ENCODE measurements around the gene SEPTIN7. TPM values are rescaled to one million over a fixed set of nuclear protein-coding genes. Genes with fewer than 3 reads are reported as not detected.

Gene SEPTIN7
- total RNA-seq, 2 experiments from 2014 or later: 175 to 270 TPM

- CTCF ChIA-PET (ENCODE audit: unreplicated experiment): no interaction called here
These were observed 49.1 kb downstream of the SEPTIN7 start for GRCh38 chr7:35849954-35850353.

More at GRCh38 chr7:35849954-35850353, 49.1 kb downstream of the SEPTIN7 start:
- Histone ChIP-seq H3K9me3 (ENCODE audit: low read length) (0 out of 2 replicates have a peak, but pooled peaks cover under 1% of the 10 kb centered on the region), H3K36me3 (ENCODE audit: insufficient read depth, low read length) (peaks cover 92% of the 10 kb centered on the region), H3K4me2 (ENCODE audit: low read length) (no peak overlapping the region), H4K20me1 (ENCODE audit: insufficient read depth, low read length) (peaks cover 5% of the 10 kb centered on the region; the same call in 1 of the 2 replicates), H3K79me2 (ENCODE audit: insufficient read depth, low read depth, low read length) (peaks cover 87% of the 10 kb centered on the region), H3K4me3 (ENCODE audit: low read depth, low read length, poor library complexity, severe bottlenecking) (no peak overlapping the region), H2AFZ (ENCODE audit: low read length) (no peak overlapping the region), H3K9me2 (ENCODE audit: insufficient read depth, low read length) (no peaks in the 10 kb centered on the region), H3K4me1 (ENCODE audit: insufficient read depth, low read length, poor library complexity, severe bottlenecking) (no peaks in the 10 kb centered on the region), H3K27ac (ENCODE audit: low read depth, low read length, poor library complexity, severe bottlenecking) (no peak overlapping the region)
- intact Hi-C loops (cut with micrococcal nuclease; ENCODE audit: unreplicated experiment): no loop called here
- POLR2A ChIA-PET: no interaction called here
- DNase-seq (ENCODE audit: low spot score): no peak
- TF ChIP-seq CTCF (conservative IDR thresholded peaks at IDR 0.05; ENCODE audit: low read length): no peak
- TF ChIP-seq EZH2phosphoT487 (IDR thresholded peaks at IDR 0.05; ENCODE audit: borderline replicate concordance, low read depth, low read length): no peak
- no TSS peak for BruUV-seq (replicated peaks)

Other genes with a start within 250 kb of the SEPTIN7 start
- gene HERPUD2, start 105.9 kb upstream of the SEPTIN7 start, total RNA-seq (2014; rRNA removed; shearing (Covaris generic)): 11.9 and 18.8 TPM in 2 replicates
- 20.6 and 26.4 TPM in 2 replicates for gene HERPUD2, start 105.9 kb upstream of the SEPTIN7 start, total RNA-seq (2022)